ENCODE measurements around the gene C3orf20.
"Not testable (repeated sequence)": the region's sequence is repeated elsewhere in the genome, so short reads cannot be mapped to it uniquely, and the experiment has no call there.

Gene C3orf20

GRCh38 chr3:14797731-14798130 is 122.8 kb downstream of the C3orf20 start:
- no peak for DNase-seq (ENCODE audit: low read depth in 3 of 3)

DNA sequence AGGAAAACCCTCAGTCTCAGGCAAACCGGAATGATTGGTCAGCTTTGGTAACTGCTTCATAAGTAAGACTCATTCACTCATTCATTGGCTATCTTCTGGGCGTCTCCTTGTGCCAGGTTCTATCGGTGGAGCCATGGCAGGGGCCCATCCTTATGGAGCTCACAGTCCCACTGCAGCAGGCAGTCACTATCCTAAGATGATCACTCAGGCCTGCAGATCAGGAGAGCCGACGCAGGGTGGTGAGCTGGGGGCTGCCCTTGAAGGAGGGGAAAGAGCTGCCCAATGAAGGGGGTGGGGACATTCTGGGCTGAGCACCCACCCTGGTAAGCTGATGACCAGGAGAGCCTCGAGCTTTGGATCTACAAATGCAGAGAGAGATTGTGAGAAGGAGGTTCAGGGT is 123.3 kb downstream of the C3orf20 start:
- no peak for DNase-seq (ENCODE audit: low read depth in 3 of 3)

DNA sequence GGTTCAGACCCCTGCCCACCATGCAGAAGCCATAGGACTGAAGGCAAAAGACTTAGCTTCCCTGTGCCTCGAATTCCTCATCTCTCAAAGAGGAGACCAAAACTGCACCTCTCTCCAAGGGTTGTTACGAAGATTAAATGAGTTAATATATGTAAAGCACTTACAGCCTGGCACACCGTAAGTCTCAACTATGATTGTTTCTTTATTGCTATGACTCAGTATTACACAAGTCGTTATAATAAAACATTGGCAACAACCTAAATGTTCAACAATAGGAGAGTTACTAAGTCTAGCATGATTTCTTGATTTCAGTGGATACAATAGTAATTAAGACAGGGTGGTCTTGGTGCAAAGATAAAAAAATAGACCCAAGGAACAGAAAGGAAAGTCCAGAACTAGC is 124.2 kb downstream of the C3orf20 start:
- no peak for DNase-seq (ENCODE audit: low read depth in 3 of 3)

GRCh38 chr3:14801031-14801430 is 126.1 kb downstream of the C3orf20 start:
- DNase-seq (ENCODE audit: low read depth in 3 of 3): no peak

GRCh38 chr3:14801668-14802380 is 126.9 kb downstream of the C3orf20 start:
- no peak for DNase-seq (ENCODE audit: low read depth in 3 of 3)

- no peak for DNase-seq (ENCODE audit: low read depth in 3 of 3)
These were observed 127.4 kb downstream of the C3orf20 start for GRCh38 chr3:14802381-14802731.

GRCh38 chr3:14803101-14803980 is 128.4 kb downstream of the C3orf20 start:
- DNase-seq (ENCODE audit: low read depth in 3 of 3): no peak

GRCh38 chr3:14803981-14804834 is 129.3 kb downstream of the C3orf20 start:
- no peak for DNase-seq (ENCODE audit: low read depth in 3 of 3)

DNA sequence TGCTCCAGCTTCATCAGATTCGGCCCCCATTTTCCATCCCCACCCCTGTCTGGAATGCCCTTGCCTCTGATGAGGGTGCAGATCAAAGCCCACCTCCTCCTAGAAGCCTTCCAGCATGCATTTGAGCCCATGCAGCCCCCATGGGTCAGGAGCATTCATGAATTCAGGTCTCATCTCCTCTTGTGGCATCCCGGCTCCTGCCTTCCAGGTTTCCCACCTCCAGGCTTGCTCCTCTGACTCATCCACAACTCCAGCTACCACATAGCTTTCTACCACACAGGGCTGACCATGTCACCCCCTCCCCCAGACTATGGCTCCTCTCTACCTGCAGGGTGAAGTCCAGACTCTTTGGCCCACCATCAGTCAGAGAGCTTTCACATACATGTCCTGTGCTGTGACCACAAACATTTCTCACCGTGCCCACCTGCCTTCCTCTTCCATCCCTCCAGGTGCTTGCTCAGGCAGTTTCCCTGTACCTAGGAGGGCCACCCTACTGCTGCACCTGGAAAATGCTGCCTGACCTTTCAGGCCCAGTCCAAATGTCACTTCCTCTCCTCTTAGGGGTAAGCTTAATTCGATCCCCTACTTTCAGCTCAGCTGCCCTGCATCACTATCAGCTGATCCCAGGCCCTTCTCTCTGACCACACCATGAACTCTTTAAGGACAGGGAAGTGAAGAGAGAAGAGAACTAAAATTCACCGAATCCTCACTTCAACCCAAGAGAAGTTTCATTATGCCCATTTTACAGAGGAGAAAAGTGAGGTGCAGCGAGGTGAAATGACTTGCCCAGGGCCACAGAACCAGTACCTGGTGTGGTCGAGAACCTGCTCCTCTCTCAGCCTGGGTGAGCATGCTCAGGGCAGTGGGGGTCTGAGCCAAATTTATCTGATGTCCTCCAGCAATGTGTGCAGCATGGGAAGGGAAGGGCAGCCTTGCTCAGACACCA is 130.2 kb downstream of the C3orf20 start:
- no peak for DNase-seq (ENCODE audit: low read depth in 3 of 3)

DNA sequence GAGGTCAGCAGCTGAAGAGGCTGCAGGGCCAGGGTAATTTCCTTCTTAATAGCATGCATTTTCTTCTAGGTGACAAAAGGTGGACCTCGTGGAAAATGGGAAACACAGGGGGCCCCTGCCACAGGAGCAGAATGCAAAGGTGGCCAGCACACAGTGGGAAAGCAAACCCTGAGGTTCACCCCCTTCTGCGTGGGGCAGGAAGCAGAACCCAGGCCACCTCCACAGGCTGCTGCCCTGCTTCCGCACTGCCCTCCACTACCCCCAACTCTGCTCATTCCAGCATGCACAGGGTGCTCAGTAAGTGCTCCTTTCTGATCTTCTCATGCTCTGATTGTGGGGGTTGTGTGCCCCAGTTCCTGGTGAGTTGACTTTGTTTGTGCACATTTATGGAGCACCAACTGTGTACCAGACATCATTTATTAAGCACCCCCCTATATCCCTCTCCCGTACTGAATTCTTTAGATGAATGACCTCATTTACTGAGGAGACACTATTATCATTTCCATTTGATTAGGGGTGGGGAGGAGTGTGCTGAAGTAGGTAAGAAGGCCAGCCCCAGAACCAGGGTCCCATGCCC is 131.1 kb downstream of the C3orf20 start:
- DNase-seq (ENCODE audit: low read depth in 3 of 3): no peak

DNA sequence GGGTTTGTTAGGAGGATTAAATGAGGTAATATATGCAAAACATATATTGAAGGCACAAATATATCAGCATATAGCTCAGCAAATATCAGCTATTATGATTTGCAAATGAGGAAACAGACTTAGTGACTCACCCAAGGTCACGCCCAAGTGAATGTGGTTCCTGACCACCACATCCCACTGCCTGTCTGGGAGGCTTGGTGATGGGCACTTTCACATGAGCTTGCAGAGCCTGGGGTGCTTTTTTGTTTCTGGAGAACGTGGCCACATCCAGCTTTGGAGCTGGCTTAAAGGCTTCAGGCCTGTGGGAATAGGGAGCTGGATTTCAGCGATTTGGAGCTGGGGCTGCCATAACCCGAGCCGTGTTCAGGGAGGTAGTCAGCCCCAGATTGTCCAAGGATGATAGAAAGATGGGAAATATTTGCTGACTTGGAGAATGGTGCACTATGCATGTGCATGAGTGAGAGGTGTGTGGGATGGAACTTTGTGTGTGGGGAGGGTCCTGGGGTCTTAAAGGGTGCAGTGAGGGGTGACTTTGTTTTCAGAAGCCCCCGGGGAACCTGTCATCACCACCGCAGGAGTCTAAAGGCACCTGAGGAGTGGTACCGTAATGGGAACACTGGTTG is 131.8 kb downstream of the C3orf20 start:
- no peak for DNase-seq (ENCODE audit: low read depth in 3 of 3)

DNA sequence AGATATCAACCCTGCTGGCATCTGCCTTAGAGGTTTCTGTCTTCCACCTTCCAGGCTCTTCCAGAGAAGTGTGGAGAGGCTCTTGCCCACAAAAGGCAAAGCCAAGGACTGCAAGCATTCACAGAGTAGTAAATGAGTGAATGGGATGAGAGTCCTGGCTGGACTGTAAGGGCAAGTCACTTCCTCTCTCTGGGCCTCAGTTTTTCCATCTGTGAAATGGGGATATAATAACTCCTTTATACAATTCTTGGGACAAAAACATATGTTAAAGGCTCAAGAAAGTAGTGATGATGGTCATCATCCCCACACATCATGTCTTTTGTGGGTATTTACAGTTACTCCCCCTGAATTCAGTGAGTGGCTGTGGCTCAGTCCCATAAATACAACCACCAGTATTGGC is 133.1 kb downstream of the C3orf20 start:
- no peak for DNase-seq (ENCODE audit: low read depth in 3 of 3)

- no peak for DNase-seq (ENCODE audit: low read depth in 3 of 3)
These were observed 133.7 kb downstream of the C3orf20 start for GRCh38 chr3:14808502-14809266.

DNA sequence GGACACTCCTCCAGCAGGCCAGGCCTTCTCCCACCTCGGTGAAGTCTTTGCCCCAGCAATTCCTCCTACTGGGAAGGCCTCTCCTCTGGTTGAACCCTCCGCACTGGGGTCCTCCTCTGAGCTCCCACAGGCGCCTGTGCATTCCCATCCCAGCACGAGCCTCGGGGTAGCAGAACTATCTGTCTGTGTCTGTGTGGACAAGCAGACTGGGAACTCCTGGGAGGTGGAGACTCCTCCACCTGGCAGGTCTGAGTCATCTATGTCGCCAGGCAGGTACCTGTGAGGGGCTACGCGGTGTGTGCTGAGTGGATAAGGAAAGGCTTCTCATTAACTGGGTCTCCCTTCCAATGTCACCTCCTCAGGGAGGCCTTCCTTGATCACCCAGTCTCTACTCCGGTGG is 134.7 kb downstream of the C3orf20 start:
- not testable (repeated sequence) for DNase-seq (ENCODE audit: low read depth in 3 of 3)

DNA sequence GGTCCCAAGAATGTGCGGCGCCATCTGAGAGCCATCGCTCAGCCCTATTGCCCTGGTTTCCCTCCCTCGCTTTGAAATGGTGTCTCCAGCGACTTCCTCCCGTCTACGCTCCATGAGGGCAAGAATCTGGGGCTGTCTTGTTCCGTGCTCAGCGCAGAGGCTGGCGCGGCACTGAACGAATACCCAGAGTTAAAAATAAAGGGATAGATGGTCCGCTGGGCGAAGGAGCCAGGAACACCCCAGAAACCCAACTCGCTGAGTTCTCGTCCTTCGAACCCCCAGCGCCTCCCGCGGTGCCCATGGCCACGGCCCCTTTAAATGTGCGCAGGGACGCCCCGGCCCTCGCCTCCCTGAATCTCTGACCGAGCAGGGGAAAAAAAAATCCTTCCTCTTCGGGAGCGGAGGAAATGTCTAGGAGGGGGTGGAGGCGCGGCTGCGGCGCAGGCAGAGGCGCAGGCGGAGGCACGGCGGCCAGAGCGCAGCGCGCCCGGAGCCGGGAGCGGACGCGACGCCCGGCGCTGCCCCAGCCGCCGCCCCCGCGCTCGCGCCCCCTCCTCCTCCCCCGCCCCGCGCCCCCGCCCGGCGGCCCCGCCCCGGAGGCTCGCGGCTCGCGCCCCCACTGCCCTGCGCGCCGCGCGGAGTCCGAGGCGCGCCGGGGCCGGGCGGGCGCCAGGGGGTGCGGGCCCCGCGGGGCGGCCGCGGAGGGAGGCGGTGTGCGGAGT is 135.3 kb downstream of the C3orf20 start:
- no peak for DNase-seq (ENCODE audit: low read depth in 3 of 3)

- DNase-seq (ENCODE audit: low read depth in 3 of 3): no peak
These were observed 136.1 kb downstream of the C3orf20 start for GRCh38 chr3:14810801-14811661.

- DNase-seq (ENCODE audit: low read depth in 3 of 3): no peak
These were observed 136.7 kb downstream of the C3orf20 start for GRCh38 chr3:14811684-14812083.
